GM12891 (cell line): ENCODE results near the gene GAP43.
"Not testable (repeated sequence)": the region's sequence is repeated elsewhere in the genome, so short reads cannot be mapped to it uniquely, and the experiment has no call there.

ENCODE experiments used
- DNase-seq: peaks from one replicate; pipeline ENCODE4 v3.0.0; 2011; ENCODE audit warnings: low spot score; ENCODE audit not compliant: insufficient read length
- FAIRE-seq: peaks from 2 replicates; lab custom pipeline; 2011; peaks lifted over from hg19 to GRCh38; lab: Jason Lieb, UNC
- PAX5 ChIP-seq: IDR thresholded peaks from 2 replicates; pipeline ENCODE4 v1.6.1; 2011; ENCODE audit warnings: low read length, moderate library complexity, mild to moderate bottlenecking; ENCODE audit not compliant: insufficient read depth, severe bottlenecking
- POLR2A ChIP-seq: IDR thresholded peaks from 2 replicates; pipeline ENCODE4 v1.6.1; 2011; ENCODE audit warnings: low read depth, low read length, control low read depth
- POLR2AphosphoS5 ChIP-seq: IDR thresholded peaks from 2 replicates; pipeline ENCODE4 v1.6.1; 2011; ENCODE audit warnings: low read depth, low read length, control low read depth
- POU2F2 ChIP-seq: IDR thresholded peaks from 2 replicates; pipeline ENCODE4 v1.6.1; 2011; ENCODE audit warnings: low read depth, mild to moderate bottlenecking, control low read depth, low read length, moderate library complexity
- SPI1 ChIP-seq: IDR thresholded peaks from 2 replicates; pipeline ENCODE4 v1.6.1; 2011; ENCODE audit warnings: low read depth, low read length, control low read depth
- TAF1 ChIP-seq: IDR thresholded peaks from 2 replicates; pipeline ENCODE4 v1.6.1; 2011; ENCODE audit warnings: low read depth, low read length, control low read depth

Gene GAP43

DNA sequence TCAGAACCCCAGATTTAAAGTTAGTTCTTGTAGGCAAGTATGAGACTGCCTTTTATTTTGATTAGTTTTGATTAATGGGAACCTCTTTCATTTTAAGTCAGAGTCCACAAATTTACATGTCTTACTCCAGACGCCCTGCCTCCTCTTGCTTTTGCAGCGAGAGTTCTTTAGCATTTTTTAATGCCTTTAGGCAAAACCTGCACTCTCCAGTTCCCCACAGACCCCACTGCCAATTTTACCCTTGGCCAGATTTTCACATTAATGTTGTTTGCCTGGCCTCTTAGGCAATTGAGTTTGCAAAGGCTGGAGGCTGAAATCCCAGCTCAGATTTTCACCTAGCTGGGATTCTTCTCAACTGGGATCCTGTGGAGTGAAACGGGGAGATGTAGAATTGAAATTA is 85.8 kb downstream of the GAP43 start:
- TF ChIP-seq POU2F2 (no peak), POLR2AphosphoS5 (no peak), PAX5 (no peak), SPI1 (no peak), TAF1 (no peak), POLR2A (no peak)
- FAIRE-seq (no peak), DNase-seq (no peak)

DNA sequence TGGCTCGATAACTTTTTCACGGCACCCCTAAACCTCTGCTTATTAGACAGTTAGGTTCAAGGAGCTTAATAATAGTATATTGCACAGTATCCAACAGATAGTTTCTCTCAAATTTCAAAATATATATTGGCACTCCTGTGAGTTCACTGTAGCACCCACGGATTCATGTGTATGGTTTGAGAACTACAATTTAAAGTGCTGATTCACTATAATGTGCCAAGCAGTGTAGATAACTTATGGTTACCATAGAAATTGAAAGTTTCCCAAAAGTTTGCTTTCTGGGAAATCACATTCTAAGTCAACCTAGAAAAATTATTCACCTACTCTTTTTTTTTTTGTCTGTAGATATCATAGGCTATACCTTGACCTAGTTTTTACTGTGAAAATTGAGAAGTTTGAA is 86.6 kb downstream of the GAP43 start:
- no peak for TF ChIP-seq POLR2A
- TF ChIP-seq POLR2AphosphoS5: no peak
- TF ChIP-seq PAX5: no peak
- no peak for TF ChIP-seq SPI1
- TF ChIP-seq POU2F2: no peak
- TF ChIP-seq TAF1: no peak
- no peak for FAIRE-seq

DNA sequence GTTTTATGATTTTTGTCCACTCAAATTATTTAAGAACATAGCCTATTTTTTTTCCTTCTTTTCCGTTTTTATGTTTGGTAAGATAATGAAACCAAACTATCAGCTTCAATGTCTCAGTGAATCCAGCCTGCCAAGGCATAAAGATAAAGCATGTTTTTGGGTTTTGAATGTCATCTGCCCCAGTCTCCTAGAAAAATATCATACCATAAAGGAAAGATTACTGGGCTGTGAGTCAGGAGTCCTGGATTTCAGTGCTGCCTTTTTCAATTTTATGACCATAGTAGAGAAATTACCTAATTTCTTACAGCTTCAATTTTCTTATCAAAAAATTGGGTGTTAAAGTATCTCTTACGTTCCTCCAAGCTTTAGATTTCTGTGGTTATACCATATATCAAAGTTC is 87.5 kb downstream of the GAP43 start:
- DNase-seq (no peak), FAIRE-seq (no peak)
- no peak for TF ChIP-seq POLR2A
- no peak for TF ChIP-seq POU2F2
- TF ChIP-seq TAF1: no peak
- no peak for TF ChIP-seq PAX5
- no peak for TF ChIP-seq SPI1
- no peak for TF ChIP-seq POLR2AphosphoS5

More for the DNA sequence above, 86.6 kb downstream of the GAP43 start:
- DNase-seq: no peak

DNA sequence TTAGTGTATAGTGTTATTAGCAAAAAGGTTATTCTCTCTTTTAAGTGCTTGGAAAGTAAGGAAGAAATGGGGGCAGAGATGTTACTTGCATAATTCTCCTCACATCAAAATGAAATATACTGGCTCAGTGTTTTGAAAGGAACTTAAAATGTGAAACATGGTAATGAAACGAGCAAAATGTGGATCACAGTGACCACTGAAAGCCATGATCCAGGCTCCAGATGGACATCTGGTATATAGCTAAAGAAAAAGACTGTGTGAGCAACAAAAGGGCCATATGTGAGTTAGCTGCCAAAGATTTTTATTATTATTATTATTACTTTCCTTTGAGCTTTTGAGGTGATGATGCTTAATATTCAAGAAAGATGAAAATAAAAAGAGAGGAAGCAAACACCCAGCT is 89.6 kb downstream of the GAP43 start:
- no peak for FAIRE-seq
- TF ChIP-seq POLR2AphosphoS5 (no peak), POU2F2 (no peak), TAF1 (no peak), PAX5 (no peak), SPI1 (no peak), POLR2A (no peak)
- no peak for DNase-seq

DNA sequence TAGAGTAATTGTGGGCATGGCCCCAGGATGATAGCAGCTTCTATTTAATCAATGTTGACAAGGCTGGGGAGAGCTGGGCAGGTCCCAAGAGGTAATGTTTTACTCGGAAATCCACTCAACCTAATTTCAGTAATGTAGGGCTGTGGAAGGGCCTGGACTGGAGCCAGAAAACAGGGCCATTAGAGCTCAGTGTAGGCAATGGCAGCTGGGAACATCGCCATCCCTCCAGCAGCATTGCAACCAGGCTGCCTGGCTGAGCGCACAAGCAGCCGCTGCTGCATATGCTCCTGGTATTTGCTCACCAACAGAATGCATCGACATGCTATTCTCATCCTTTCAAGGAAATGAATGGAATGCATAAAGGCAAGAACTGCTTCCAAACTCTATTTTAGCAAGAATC is 90.0 kb downstream of the GAP43 start:
- FAIRE-seq: no peak
- TF ChIP-seq PAX5: no peak
- no peak for TF ChIP-seq POU2F2
- no peak for TF ChIP-seq POLR2AphosphoS5
- no peak for TF ChIP-seq SPI1
- TF ChIP-seq TAF1: no peak
- TF ChIP-seq POLR2A: no peak
- no peak for DNase-seq

DNA sequence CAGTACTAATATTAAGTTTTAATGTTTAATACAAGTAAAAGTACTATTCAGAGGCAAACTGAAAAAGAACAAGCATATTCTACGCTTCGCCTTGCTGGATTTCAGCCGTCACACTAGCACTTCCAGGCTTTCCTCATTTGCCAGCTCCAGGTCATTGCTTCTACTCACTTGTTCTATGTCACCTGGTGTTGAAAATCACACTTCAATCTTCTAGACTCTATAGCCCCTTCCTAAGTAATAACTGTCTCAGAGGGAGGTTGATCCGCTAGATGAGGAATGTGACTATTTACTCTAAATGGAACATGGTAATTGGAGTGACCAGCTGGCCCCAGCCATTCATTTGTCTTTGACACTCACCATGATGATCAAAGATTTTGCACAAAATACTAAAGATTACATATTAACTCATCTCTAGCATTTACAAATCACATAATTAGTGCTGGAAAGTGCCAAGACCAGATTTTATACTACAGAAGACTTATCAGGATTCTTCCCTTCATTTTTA is 92.0 kb downstream of the GAP43 start:
- FAIRE-seq (no peak), DNase-seq (no peak)
- TF ChIP-seq POLR2A (no peak), POU2F2 (no peak), SPI1 (no peak)

DNA sequence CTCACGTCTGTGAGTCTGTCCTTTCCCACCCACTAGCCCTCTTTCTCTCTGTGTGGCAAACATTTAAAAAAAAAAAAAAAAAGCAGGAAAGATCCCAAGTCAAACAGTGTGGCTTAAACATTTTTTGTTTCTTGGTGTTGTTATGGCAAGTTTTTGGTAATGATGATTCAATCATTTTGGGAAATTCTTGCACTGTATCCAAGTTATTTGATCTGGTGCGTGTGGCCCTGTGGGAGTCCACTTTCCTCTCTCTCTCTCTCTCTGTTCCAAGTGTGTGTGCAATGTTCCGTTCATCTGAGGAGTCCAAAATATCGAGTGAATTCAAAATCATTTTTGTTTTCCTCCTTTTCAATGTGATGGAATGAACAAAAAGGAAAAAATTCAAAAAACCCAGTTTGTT is 97.7 kb downstream of the GAP43 start:
- no peak for TF ChIP-seq PAX5
- TF ChIP-seq POU2F2: no peak
- no peak for TF ChIP-seq SPI1
- TF ChIP-seq POLR2A: no peak
- no peak for TF ChIP-seq POLR2AphosphoS5
- no peak for TF ChIP-seq TAF1
- FAIRE-seq (no peak), DNase-seq (no peak)

DNA sequence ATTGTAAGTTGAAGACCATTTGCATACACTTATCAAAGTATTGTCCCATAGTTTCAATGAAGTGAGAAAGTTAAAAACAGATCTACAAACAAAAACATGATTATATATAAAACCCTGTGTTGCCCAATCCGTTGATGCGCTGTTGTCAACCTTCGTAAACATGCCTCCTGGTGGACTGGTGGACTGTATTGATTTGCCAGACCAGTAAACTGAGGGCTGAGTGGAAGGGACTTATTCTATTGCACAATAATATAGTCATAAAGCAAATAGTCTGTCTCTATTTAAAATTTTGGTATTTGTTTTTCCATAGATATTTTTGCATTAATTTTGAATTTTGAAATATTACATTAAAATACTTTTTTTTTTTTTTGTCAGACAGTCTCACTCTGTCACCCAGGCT is 102.5 kb downstream of the GAP43 start:
- no peak for FAIRE-seq
- no peak for TF ChIP-seq SPI1
- no peak for TF ChIP-seq POU2F2
- no peak for TF ChIP-seq TAF1
- no peak for TF ChIP-seq PAX5
- no peak for TF ChIP-seq POLR2AphosphoS5
- DNase-seq: no peak

DNA sequence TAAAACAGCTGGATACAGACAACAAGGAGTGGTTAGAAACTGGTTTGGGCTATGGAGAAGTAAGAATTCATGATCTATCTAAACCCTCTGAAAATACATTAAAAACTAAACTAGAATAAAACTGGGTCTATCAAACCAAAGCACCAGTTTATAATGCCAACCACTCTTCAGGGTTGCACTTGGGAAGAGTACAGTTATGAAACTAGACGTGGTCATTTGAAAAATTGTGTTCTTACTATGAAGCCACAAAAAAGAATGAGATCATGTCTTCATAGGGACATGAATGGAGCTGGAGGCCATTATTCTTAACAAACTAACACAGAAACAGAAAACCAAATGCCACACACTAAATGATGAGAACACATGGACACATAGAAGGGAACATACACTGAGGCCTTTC is 103.8 kb downstream of the GAP43 start:
- no peak for FAIRE-seq
- DNase-seq: no peak
- TF ChIP-seq POLR2AphosphoS5 (no peak), SPI1 (no peak), TAF1 (no peak)

DNA sequence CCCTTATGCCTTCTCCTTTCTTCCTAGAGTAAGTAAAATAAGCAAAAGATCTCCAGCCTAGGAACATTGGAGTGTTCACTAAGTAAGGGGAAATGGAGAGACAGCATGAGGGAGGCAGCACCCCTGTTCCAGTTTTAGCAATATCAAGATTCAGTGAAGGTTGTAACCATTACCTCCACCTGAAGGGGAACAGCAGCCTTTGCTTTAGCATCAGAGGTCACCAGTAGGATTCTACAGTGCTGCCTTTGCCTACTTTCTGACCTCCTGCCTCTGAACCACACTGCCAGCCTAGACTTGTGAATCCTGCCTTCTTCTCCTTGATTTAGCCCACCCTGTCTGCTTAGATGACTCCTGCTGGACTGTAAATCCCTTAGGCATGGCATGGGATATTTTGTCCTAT is 104.7 kb downstream of the GAP43 start:
- FAIRE-seq: no peak
- TF ChIP-seq POLR2AphosphoS5: no peak
- TF ChIP-seq SPI1: no peak
- no peak for TF ChIP-seq TAF1
- TF ChIP-seq POLR2A: no peak
- TF ChIP-seq PAX5: no peak
- TF ChIP-seq POU2F2: no peak
- DNase-seq: no peak

DNA sequence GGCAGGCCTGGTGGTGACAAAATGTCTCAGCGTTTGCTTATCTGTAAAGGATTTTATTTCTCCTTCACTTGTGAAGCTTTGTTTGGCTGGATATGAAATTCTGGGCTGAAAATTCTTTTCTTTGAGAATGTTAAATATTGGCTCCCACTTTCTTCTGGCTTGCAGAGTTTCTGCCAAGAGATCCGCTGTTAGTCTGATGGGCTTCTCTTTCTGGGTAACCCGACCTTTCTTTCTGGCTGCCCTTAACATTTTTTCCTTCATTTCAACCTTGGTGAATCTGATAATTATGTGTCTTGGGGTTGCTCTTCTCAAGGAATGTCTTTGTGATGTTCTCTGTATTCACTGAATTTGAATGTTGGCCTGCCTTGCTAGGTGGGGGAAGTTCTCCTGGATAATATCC is 113.0 kb downstream of the GAP43 start:
- FAIRE-seq: not testable (repeated sequence)

DNA sequence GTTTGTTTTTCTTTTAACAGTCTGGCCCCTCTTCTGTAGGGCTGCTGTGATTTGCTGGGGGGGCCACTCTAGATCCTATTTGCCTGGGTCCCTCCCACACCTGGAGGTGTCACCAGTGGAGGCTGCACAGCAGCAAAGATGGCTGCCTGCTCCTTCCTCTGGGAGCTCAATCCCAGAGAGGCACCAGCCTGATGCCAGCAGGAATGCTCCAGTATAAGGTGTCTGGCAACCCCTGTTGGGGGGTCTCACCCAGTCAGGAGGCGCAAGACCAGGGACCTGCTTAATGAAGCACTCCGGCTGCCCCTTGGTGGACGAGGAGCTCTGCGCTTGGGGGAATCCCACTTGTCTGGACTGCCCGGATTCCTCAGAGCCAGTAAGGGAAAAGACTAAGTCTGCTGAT is 118.3 kb downstream of the GAP43 start:
- no peak for TF ChIP-seq TAF1
- TF ChIP-seq POU2F2: no peak
- no peak for TF ChIP-seq PAX5
- TF ChIP-seq SPI1: no peak
- no peak for FAIRE-seq
- no peak for DNase-seq

More for the DNA sequence above, 113.0 kb downstream of the GAP43 start:
- DNase-seq: not testable (repeated sequence)

DNA sequence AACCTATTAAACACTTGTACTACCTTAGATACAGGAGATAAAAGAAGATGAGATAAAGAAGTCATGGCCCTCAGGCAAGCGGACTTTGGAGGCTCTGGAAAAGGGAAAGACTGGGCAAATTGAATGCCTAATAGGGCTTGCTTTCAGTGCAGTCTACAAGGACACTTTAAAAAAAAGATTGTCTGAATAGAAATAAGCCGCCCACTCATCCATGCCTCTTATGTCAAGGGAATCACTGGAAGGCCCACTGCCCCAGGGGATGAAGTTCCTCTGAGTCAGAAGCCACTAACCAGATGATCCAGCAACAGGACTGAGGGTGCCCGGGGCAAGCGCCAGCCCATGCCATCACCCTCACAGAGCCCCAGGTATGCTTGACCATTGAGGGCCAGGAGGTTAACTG is 121.2 kb downstream of the GAP43 start:
- not testable (repeated sequence) for DNase-seq, FAIRE-seq

DNA sequence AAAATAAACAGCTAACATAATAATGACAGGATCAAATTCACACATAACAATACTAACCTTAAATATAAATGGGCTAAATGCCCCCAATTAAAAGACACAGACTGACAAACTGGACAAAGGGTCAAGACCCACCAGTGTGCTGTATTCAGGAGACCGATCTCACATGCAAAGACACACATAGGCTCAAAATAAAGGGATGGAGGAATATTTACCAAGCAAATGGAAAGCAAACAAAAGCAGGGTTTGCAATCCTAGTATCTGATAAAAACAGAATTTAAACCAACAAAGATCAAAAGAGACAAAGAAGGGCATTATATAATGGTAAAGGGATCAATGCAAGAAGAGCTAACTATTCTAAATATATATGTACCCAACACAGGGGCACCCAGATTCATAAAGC is 129.7 kb downstream of the GAP43 start:
- DNase-seq, FAIRE-seq: not testable (repeated sequence)
